WERI-Rb-1 (cell line): ENCODE measurements around the gene LRRTM4.
"Not testable (repeated sequence)": the region's sequence is repeated elsewhere in the genome, so short reads cannot be mapped to it uniquely, and the experiment has no call there.

Experiments
- DNase-seq: peaks from one replicate; pipeline ENCODE4 v3.0.0-alpha.2; 2020
- H3K27ac ChIP-seq: fragments of 250-450 bp; sonication (Bioruptor Pico); 2 replicates; pipeline ENCODE4 v1.5.1; 2020; ENCODE audit warnings: mild to moderate bottlenecking, moderate library complexity
- H3K27me3 ChIP-seq: fragments of 250-450 bp; sonication (Bioruptor Pico); 2 replicates; pipeline ENCODE4 v1.5.1; 2021; ENCODE audit warnings: mild to moderate bottlenecking, low read depth, moderate library complexity; ENCODE audit not compliant: insufficient read depth, severe bottlenecking
- H3K36me3 ChIP-seq: fragments of 250-450 bp; sonication (Bioruptor Pico); 2 replicates; pipeline ENCODE4 v1.5.1; 2020; ENCODE audit warnings: mild to moderate bottlenecking, moderate library complexity
- H3K4me3 ChIP-seq: 2 replicates; pipeline ENCODE4 v1.5.1; 2011; ENCODE audit warnings: low read depth, mild to moderate bottlenecking, control low read depth, low read length
- H3K9me3 ChIP-seq: fragments of 250-450 bp; sonication (Bioruptor Pico); 2 replicates; pipeline ENCODE4 v1.5.1; 2021; ENCODE audit warnings: mild to moderate bottlenecking, moderate library complexity; ENCODE audit not compliant: severe bottlenecking
- CTCF ChIP-seq: IDR thresholded peaks from 2 replicates; pipeline ENCODE4 v1.5.1; 2011; ENCODE audit warnings: low read depth, mild to moderate bottlenecking, control low read depth, inconsistent platforms, low read length

LRRTM4 gene

GRCh38 chr2:76721226-76721625, 801.0 kb downstream of the LRRTM4 start:
- Histone ChIP-seq H3K36me3 (no peaks in the 10 kb centered on the region), H3K4me3 (no peak overlapping the region), H3K9me3 (peaks cover 4% of the 10 kb centered on the region), H3K27ac (no peak overlapping the region), H3K27me3 (no peaks in the 10 kb centered on the region)
- DNase-seq, result no peak
- TF ChIP-seq CTCF, result no peak

- no peak overlapping the region for H3K4me3 ChIP-seq
- no peaks in the 10 kb centered on the region for H3K36me3 ChIP-seq
- H3K27me3 ChIP-seq, result no peaks in the 10 kb centered on the region
- no peak overlapping the region for H3K27ac ChIP-seq
- no peaks in the 10 kb centered on the region for H3K9me3 ChIP-seq
- no peak for DNase-seq
- no peak for TF ChIP-seq CTCF
Measured at GRCh38 chr2:76713312-76713711, 808.9 kb downstream of the LRRTM4 start.

GRCh38 chr2:76711490-76711889, 810.7 kb downstream of the LRRTM4 start:
- no peak for TF ChIP-seq CTCF
- Histone ChIP-seq H3K27me3 (no peaks in the 10 kb centered on the region), H3K27ac (no peak overlapping the region), H3K36me3 (no peaks in the 10 kb centered on the region), H3K4me3 (no peak overlapping the region), H3K9me3 (no peaks in the 10 kb centered on the region)
- DNase-seq, result no peak

- DNase-seq, result no peak
- H3K36me3 ChIP-seq, result no peaks in the 10 kb centered on the region
- H3K27me3 ChIP-seq, result no peaks in the 10 kb centered on the region
- H3K4me3 ChIP-seq, result no peak overlapping the region
- H3K27ac ChIP-seq, result no peak overlapping the region
- no peaks in the 10 kb centered on the region for H3K9me3 ChIP-seq
- no peak for TF ChIP-seq CTCF
Measured at GRCh38 chr2:76700894-76701293, 821.3 kb downstream of the LRRTM4 start.

- H3K36me3 ChIP-seq, DNase-seq, H3K27ac ChIP-seq, H3K9me3 ChIP-seq, H3K27me3 ChIP-seq, H3K4me3 ChIP-seq: not testable (repeated sequence)
Measured at GRCh38 chr2:76697998-76698713, 824.0 kb downstream of the LRRTM4 start.
